GM21619 (cell line): Measurements from ENCODE around the gene FRMD4B.
"Not testable (repeated sequence)": the region's sequence is repeated elsewhere in the genome, so short reads cannot be mapped to it uniquely, and the experiment has no call there.

ENCODE experiments used
- ATAC-seq: cut with Tn5 transposase; IDR thresholded peaks from one replicate; pipeline ENCODE4 v1.9.1; 2021; ENCODE audit not compliant: unreplicated experiment

FRMD4B gene

DNA sequence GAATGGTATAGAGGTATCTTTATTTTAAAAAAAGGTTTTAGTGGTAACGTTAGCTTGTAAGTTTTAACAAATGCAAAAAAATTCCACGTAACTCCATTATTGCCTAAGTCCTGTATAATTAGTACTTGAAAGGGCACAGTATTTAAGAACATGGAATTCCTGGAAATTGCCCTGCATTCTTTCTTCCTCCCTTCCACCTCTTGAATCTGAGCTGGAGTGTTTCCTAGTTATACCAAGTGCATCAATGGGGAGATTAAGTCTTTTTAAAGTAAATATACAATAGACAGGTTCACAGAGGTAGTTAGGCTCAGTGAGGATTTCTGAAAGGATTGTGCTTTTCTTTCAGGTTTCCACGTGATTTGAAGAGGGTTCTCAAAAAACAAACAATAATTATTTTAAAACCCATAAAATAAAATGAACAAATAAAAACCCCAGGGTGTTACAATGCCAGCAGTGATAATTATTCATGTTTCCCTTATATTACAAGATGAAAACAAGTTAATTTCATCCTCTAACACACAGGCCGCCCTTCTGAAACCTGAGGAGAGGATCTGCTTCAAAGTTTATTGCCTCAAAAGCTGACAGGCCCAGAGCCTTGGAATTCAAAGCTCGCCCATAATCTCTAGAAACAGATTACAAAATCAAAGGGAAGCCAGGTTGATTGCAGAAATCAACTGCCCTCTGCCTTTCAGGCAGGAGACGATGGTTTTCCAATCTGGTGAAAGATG lies 134.6 kb downstream of the FRMD4B start:
- ATAC-seq, result no peak

DNA sequence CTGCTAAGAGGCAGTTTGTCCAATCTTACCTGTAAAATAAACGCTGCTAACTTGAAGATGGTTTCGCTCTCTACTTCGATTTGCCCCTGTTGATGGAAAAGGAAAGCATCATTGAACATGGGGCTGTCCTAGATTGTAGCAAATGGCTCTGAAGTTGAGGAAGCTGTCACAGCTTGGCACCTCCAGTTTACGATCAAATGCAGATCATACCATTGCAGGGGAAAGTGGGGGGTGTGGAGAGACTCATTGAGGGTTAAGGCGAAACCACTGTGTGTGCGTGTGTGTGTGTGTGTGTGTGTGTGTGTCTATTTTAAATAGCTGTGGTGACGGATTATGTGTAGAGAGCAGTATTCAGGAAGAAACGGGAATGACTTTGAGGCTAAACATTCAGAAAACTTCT lies 135.9 kb downstream of the FRMD4B start:
- no peak for ATAC-seq

DNA sequence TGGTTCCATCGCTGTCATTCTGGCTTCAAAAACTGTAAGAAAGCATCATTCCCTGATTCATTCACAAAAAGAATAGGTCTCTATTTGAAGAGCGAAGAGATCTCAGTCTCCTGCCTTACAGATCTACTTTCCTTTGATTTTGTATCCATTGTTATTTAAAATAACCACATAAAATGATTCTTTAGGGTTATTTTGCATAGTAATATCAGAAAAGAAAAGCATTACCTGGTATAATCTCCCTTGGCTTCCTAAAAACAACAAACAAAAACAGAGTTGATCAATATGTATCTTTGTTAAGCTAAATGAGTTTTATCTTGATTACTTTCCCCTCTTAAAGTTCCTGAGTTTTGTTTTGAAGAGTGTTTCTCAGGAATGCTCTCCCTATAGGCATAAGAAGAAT lies 136.9 kb downstream of the FRMD4B start:
- no peak for ATAC-seq

DNA sequence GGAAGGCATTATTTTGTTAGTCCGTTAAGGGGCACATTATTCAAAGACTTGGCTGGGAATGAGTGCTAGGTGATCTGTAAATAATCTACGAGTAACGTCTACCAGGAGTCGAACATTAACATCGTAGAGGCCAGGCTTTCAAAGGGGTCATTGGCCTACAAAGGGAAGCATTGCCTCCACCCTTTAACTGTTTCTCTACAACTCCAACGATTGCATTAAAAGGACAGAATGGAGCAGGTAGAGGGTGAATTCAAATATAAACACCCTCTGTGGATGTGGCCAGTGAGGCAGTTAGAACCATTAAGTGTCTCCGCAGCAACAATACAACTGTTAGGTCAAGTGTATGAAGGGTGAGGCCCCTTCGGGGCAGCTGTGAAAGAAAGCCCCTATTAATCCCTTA lies 137.5 kb downstream of the FRMD4B start:
- no peak for ATAC-seq

DNA sequence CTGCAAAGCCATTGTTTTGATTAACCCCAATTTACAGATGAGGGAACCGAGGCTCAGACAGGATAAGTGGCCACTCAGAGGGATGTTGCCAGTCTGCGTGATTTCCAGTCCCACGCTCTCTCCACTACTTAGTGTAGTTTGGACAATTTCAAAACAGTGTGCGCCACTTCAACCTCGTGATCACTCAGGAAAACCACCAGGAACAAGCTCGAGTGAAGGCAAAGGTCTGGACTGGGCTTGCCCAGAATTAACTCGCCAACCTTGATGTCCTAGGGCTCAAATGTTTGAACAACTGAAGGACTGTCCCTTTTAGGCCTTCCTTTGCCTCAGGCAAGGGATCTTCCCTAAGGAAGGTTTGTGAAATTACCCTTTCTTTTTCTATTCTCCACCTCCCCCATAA lies 139.3 kb downstream of the FRMD4B start:
- ATAC-seq, result no peak

DNA sequence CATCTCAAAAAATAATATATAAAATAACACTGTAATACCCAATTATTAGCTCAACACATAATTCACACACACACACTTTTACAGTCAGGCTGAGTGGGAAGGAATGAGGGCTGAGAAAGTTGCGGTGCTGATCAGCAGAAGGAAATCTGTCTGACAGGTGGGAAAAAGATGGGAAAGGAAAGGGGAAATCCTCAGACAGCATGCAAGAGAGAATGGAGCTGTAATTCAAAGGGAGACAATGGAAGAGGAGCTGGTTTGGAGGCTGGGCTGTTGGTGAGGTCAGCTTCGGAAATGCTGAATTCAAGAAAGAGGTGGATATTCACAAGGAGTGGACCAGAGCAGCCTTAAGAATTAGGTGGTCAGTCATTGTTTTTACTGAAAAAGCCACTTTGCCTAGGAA lies 141.8 kb downstream of the FRMD4B start:
- no peak for ATAC-seq

DNA sequence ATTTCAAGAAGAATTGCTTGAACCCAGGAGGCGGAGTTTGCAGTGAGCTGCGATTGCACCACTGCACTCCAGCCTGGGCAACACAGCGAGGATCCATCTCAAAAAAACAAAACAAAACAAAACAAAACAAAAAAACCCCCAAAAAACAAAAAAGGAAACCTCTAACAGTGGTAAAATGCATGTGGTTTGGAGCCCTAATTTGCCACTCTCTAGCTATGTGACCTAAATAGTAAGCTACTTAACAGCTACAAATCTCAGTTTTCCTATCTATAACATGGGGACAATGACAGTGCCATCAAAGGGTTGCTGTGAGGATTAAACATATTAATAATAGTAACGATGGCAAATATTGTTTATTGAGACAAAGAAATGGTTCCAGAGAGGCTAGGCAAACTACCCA lies 144.1 kb downstream of the FRMD4B start:
- ATAC-seq, result no peak

DNA sequence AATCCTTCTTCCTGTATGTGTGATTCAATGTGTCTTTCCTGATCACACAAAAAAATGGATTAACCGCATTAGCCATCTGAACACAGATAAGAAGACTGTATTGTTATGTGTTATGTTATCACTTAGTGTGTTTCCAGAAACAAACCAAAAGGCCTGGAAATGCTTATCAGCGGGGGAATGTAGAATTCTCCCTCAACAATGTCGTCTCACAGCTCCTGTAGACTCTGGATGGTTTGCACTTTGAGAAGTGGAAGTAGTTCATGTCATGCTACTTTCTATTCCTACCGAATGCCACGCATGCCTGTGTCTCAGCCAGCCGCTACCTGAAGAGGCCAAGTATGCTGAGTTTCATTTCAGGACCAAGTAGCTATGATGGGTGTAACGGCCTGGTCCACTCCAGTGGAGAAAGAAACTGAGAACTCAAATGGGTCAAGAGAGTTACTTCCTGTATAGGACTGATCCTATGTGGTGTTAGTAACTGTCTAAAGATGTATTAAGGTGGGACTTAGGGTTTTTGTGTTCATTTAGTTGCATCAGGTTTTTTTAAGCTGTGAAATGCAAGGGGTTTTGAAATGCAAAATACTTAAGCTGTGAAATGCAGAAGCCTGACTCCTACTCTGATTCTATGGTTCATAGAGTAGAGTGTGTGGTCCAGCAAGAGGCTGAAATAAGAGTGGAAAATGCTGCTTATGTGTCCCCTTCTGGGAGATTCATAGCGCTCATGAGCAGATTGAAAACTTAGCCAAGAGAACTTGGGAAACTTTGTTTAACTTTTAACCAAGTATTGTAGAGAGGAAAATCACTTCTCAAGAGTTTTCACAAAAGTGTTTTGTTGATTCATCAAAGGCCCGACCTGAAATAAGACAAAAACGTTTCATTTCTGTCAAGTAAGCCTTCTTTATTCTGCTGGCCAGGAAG lies 145.0 kb downstream of the FRMD4B start:
- peak; percentile 69 for ATAC-seq

DNA sequence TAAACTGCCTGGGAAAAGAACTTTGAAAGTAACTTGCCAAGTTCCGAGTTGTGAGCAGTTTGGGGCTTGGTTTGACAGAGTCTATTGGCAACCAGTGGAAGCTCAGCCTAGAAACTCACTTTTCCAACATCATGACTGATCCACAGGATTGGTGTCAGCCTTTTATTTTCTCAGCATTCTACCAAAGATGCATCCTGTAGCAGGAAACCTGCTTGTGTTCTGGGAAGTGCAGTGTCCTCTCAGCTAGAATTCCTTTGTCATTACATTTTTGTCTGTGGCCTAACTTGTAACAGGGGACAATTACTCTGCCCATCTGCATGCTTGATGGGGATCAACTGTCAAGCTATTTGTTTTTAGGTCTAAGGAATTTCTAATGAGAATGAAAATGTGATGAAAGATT lies 146.8 kb downstream of the FRMD4B start:
- no peak for ATAC-seq

DNA sequence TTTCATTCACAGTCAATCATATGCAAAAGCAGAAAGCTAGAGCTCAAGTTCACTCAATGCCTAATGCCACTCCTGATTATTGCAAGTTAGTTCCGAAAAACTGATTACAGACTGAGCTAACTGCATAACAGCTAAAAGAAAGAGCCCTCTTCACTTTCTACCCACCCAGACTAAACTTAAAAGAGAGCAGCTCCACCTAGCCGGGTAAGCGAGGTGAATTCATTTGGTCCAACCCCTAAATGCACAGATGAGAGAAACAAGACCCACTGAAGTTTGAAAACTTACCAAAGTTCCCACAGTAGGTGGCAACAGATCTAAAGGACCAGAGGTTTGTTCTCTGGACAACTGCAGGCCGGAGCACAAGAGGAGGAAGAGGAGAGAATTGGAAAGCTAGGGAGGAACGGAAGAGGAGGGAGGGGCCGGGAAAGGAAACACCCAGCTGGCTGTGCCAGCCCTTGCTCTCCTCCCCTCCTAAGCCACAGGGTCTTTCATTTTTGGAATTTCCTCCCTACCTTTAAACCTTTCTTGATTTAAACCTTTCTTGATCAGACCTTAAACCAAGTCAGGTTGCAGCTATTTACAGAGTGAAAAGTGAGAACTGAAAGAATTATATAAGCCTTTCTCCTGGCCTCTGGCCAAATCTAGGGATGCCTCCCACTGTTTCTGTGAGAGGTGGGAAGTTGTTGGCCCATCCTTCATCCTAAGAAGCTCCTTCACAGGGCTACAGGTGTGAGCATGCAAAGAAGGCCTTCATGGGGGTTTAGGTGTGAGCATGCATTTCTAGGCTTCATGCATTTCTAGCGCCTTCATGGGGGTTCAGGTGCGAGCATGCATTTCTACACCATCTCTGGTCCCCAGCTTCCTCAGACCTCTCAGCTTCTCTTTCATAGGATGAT lies 148.8 kb downstream of the FRMD4B start:
- no peak for ATAC-seq

DNA sequence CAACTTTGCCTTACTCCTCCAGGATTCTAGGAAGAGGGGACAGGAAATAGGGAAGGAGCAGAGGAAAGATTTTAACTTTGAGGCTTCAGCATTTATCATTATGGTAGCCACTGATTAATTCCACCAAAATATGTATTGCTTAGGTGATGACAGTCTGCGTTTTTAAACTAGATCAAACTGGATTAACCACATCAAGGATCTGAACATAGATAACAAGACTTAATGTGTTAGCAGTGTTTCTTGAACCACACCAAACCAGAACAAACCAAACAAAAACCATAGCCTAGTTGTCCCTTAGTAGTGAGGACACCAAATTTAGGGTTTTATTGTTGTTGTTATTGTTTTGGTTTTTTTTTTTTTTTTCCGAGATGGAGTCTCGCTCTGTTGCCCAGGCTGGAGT lies 150.0 kb downstream of the FRMD4B start:
- ATAC-seq, result no peak

DNA sequence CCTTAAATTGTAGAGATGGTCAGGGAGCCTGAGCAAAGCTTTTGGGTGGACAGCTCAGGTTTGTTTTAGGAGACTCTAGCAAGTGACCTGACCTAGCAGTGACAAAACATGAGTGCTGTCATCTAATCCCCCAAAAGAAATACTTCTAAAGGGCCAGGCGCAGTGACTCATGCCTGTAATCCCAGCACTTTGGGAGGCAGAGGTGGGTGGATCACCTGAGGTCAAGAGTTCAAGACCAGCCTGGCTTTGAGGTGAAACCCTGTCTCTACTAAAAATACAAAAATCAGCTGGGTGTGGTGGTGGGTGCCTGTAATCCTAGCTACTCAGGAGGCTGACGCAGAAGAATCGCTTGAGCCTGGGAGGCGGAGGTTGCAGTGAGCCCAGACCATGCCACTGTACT lies 150.7 kb downstream of the FRMD4B start:
- not testable (repeated sequence) for ATAC-seq

DNA sequence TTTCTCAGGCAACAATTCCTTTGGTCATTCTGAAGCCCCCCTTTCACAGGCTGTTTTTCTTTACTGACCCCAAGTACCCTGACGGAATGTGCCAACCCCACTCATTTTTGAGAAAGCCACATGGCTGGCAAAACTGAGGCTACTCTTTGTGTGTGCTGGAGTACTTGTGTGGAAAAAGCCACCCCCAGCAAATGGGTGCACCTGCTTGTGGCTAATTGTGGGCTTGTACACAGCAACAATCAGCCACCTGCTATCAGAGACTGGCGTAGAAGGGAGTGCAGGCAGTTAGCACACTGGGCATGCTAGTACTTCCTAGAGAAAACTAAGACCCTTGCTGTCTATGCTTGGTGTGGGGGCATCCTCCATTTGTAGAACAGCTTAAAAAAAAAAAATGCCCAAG lies 153.4 kb downstream of the FRMD4B start:
- no peak for ATAC-seq

DNA sequence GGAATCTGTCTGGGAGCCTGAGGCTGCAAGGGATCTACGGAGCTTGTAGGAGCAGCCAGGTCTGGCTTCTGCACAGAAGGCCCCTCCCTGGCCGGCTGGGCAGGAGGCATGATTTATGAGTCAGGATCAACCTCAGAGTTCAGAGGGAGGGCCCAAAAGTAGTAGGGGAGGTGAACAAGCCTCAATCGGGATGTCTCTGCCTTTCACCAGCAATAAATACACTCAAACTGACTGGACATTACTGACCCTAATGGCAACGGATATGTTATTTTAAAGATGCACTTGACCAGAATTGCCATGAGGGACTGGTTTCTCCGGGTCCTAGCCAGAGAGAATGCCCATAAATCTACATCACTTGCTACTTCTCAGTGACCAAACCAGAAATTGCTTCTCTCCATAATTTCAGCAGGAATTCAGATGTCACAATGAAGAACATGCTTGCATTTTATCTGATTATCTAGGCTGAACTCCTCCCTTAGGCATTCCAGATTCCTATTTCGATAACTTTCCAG lies 153.9 kb downstream of the FRMD4B start:
- ATAC-seq, result no peak

DNA sequence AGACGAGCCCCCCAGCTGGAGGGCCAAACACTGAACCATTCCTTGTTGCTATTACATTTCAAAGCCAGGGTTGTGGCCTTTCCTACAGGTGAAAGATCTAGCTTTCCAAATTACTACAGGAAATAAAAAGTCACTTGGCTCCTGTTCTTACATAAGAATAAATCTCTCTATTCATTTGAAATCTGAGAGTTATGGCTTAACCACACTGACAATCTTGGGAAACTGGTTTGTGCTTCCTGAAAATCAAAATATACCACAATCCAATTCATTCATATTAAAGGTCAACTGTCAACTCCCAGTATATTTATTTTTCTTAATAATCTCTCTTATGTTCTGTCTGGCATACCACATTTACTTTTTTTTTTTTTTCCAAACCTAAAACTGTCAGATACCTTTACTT lies 159.8 kb downstream of the FRMD4B start:
- no peak for ATAC-seq

DNA sequence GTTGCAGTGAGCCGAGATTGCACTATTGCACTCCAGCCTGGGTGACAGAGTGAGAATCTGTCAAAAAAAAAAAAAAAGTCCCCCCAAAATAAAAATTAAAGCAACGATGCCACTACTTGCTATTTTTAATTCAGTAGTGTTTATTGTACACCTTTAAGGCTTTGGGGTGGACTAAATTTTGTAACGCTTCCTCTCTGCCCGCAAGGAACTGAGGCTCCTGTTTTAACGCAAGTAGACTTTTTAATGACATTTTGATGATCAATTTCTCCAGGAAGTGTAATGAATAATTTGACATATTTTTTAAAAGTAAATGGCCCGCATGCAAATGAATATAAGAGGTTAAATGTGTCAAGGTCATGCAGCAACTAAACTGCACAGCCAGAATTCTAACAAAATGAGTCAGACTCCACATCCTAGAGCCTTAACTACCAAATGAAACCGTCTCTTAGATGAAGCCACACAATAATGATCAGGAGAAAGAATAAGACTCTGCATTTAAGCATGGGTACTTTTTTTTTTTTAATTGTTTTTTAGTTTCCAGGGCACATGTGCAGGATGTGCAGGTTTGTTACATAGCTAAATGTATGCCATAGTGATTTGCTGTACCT lies 166.7 kb downstream of the FRMD4B start:
- no peak for ATAC-seq

DNA sequence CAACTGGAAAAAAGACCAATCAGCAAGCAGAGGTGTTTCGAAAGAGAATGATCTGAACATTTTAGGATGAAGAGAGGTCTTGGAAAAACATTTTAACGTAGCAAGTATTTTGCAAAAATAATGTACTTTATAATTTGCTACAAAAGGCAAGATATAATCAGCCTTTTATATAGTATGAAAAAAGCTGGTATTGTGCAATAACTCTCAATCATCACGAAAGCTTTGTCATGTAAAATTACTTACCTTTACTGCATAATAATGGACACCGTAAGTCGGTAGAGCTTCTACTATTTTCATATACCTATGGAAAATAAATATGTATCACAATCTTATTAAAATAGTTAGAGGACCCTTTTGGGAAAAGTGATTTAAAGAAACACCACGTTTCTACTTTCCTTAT lies 167.8 kb downstream of the FRMD4B start:
- ATAC-seq, result no peak

DNA sequence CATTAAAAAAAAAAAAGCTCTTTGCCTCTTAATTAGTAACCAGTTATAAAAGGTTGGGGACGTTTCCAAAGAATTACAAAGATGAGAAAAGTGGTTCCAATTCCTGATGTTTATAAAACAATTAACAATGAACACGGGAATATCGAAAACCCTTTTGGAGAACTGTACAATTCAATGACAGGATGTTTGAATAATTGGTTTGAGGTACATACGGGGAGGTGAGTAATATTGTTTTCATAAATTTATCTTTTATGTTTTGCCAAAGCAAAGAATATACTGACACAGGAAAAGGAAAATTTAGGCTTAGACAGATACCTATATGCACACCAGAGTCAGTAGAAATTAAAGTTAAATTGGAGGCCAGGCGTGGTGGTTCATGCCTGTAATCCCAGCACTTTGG lies 168.9 kb downstream of the FRMD4B start:
- no peak for ATAC-seq

DNA sequence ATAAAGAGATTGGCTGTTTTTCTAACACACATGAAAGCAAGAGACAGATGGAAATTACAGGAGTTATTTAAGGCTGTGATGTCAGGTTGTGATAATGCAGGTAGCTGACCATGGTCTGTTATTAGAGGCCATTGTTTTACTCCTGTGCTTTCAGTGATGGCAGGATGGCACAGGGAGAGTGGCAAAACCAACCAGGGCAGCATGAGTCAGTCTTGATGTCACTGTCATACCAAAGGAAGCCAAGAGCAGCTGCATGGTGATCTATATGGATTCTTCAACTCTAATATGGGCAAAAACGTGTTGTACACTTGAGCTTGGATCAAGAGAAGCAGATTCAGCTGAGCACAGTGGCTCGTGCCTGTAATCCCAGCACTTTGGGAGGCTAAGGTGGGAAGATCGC lies 171.6 kb downstream of the FRMD4B start:
- ATAC-seq, result no peak

DNA sequence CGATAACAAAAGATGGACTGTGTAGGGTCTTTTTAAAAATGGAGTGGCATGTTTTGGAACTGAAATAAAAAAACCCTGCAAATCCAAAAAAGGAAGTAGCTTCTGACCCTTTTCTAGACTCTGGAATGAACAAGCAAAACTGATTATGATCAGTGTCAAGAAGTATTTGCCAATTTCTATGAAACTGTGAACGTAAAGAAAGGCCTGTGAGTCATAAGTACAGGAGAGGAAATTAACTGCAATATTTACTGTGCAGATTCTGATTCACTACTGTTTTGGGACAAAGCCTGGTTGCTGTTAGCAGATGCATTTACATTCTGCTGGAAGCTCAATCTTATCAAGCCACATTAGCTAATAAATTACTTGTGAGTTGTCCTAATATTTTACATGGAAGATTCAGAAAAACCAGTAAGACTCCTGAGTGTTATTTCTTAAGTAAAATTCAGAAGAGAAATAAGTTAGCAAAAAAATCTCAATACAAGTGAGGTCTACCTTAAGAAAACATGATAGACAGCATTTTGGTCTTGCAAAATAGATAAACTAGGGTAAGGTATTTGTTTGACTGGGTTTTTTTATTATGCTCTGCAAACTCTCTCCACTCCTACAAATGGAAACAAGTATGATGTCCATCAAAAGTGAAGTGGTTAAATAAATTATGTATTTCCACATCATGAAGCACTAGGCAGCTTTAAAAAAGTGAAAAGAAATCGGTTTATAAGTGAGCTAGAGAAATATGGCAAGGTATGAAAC lies 173.3 kb downstream of the FRMD4B start:
- ATAC-seq, result peak; percentile 88
